IgD-negative memory B cell (primary cell): ENCODE data around the gene VAV2. TPM values are rescaled to one million over a fixed set of nuclear protein-coding genes. Genes with fewer than 3 reads are reported as not detected.
"Not testable (repeated sequence)": the region's sequence is repeated elsewhere in the genome, so short reads cannot be mapped to it uniquely, and the experiment has no call there.

Experiments
- H3K27ac Mint-ChIP-seq, 3 donors: one replicate each; pipeline ENCODE4 v1.8.0; 2020 to 2022; ENCODE audit warnings: mild to moderate bottlenecking in 3 of 3, mixed read lengths in 3 of 3, moderate library complexity in 1 of 3
- H3K27me3 Mint-ChIP-seq: one replicate; pipeline ENCODE4 v1.8.0; 2021; ENCODE audit warnings: mixed read lengths
- H3K36me3 Mint-ChIP-seq: one replicate; pipeline ENCODE4 v1.8.0; 2020; ENCODE audit warnings: mild to moderate bottlenecking, mixed read lengths
- H3K4me1 Mint-ChIP-seq, 3 donors: one replicate each; pipeline ENCODE4 v1.8.0; 2020 to 2022; ENCODE audit warnings: mixed read lengths in 3 of 3, mild to moderate bottlenecking in 1 of 3
- H3K4me3 Mint-ChIP-seq, 4 donors: one replicate each; pipeline ENCODE4 v1.8.0; 2020 to 2022; ENCODE audit warnings: mild to moderate bottlenecking in 4 of 4, mixed read lengths in 4 of 4, moderate library complexity in 3 of 4
- H3K9me3 Mint-ChIP-seq, 3 donors: one replicate each; pipeline ENCODE4 v1.8.0; 2020 to 2021; ENCODE audit warnings: mixed read lengths in 3 of 3, mild to moderate bottlenecking in 1 of 3
- polyA plus RNA-seq: library from polyadenylated mRNA; unstranded; fragments of 300-500 nt; fragmentation: Illumina TruSeq; gene quantifications from one replicate; pipeline ENCODE4 v1.2.3, GENCODE V29; 2021

The VAV2 gene
- polyA plus RNA-seq, 1 donor from 2014 or later = 28.7 TPM

DNA sequence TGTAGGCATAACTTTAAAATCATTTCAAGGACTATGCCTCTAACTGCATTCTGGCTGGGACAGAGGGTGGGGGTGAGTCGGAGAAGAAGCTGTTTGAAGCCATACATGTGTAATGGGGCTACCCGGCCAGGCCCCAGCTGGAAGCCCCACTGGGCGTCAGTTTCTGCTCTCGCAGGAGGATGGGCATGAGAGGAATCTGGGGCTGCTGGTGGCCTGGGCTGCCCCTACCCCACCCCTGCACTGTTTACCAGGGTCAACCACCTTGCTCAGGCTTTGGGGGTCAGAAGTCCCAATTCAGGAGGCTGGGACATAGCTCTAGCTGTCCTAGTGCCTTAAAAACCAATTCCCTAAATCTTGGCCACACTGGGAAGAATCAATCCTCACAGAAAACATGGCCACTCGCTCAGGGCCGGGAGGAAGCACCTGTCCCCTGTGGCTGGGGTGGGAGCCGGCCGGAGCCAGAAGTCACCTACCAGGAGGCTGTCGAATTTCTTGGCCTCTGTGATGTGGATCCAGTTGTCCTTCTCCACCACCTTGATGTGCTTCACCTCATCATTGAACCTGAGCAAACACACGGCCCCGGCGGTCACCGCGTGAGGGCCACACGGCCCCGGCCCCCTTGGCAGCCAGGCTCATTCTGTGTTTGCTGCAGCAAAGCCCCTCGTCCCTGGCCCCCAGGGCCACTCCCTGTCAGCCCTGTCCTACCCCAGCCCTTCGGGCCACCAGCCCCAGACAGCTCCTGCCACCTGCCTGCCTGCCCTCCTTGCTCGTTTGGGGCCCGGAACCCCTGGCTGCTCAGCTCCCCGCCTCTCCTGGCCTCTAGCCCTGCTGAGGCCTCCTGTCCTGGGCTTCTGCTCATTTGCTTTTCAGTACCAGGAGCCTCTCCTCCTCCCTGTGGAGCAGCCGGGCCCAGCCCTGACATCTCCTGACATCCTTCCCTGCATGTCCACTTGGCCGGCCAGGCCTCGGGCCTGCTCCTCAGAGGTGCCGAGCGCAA is 220.3 kb downstream of the VAV2 start:
- H3K36me3 Mint-ChIP-seq = peaks cover 19% of the 10 kb centered on the region
- H3K4me1 Mint-ChIP-seq = no peaks in the 10 kb centered on the region

DNA sequence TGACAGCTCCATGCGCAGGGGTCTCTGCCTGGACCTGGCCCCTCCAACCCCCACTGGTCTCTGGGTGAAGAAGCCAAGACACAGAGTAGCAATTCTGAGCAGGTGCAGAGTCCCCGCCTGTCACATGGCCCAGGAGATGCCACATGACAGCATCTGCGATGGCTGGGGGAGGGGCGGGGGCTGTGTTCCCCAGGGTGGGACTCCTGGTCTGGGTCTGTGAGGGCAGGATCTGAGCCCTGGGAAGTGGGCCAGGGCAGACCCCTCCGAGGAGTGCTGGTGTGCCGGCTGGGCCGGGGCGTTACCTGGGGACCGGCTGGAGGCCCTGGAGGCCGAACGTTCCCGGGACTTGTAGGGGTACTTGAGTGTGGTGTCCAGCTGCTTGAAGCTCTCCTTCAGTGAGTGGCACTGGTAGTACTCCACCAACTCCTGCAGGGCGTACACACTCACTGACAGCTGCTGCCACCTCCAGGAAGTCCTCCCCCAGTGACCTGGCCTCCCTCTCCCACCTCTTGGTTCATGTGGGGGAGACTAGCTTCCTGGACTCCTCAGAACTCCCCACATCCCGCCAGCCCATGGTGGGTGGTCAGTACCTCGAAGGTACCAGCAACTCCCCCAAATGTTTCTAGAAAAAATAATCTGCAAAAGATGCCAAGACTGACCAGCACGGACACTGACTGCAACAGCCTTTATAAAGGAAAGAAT is 221.9 kb downstream of the VAV2 start:
- peaks cover 0 to 2% (median 0%) of the 10 kb centered on the region in 3 donors for H3K9me3 Mint-ChIP-seq
- H3K27ac Mint-ChIP-seq = peak overlapping the region in 1 of 3 donors; percentile 53
- H3K4me1 Mint-ChIP-seq = no peaks in the 10 kb centered on the region
- H3K4me3 Mint-ChIP-seq = no peak overlapping the region
- no peaks in the 10 kb centered on the region for H3K27me3 Mint-ChIP-seq
- peaks cover 23% of the 10 kb centered on the region for H3K36me3 Mint-ChIP-seq

More for the DNA sequence above, 220.3 kb downstream of the VAV2 start:
- Mint-ChIP-seq H3K9me3 (peaks cover 0 to under 1% (median 0%) of the 10 kb centered on the region in 3 donors), H3K4me3 (no peak overlapping the region), H3K27ac (peak overlapping the region in 1 of 3 donors; percentile 35), H3K27me3 (no peaks in the 10 kb centered on the region)

DNA sequence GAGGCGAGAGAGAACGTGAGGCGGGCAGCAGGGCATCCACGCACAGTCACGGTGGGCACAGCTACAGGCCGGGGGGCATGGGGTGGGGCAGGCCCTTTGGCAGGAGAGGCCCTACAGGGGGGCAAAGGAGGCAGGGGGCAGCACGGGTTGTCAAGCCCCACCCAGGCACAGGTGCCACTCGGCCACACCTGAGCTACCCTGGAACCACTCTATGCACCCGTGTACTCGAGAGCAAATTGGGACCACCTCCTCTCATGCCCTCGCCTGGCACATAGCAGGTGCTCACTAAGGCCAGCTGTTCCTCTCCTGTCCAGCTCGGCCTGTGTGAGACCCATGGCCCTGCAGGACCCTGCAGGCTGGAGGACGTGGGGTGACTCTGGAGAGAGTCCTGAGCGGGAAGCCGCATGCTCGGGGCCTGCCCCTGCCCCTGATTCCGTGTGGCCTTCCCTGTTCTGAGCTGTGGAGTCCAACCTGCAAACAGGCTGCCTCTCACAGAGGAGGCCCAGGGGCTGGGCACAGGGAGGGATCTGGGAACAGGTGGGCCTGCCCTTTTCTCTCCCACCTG is 222.5 kb downstream of the VAV2 start:
- H3K27me3 Mint-ChIP-seq = no peaks in the 10 kb centered on the region
- peaks cover 21% of the 10 kb centered on the region for H3K36me3 Mint-ChIP-seq
- no peak overlapping the region for H3K4me3 Mint-ChIP-seq
- H3K27ac Mint-ChIP-seq = no peak overlapping the region
- no peaks in the 10 kb centered on the region for H3K4me1 Mint-ChIP-seq
- H3K9me3 Mint-ChIP-seq = peaks cover 0 to 2% (median 0%) of the 10 kb centered on the region in 3 donors

DNA sequence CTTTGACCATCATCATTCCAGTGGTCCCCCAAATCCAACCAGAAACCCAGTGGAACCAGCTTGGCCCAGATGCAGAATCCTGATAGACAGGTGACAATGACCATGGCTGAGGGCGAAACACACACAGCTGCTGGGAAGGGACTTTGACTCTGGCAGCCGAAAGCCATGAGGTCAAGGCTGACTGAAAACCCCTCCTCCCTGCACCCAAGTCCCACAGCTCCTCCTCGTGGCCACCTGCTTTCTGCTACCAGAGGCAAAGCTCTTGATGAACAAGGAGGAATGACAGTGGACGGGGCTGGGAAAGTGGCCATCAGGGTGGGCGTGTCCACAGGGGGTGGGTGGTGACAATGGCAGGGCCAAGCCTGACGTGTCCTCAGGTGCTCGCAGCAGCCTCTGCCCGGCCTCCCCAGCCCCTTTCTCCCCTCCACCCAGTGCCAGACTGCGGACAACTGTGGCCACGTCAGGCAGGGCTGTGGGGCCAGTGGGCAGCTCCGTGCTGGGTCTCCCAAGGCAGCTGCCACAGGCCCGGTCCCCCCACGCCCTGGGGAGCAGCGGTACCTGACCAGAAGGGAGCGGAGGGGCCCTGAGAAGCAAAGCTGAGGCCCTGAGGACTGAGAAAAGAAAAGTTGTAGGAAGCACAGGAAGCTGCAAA is 223.1 kb downstream of the VAV2 start:
- no peak overlapping the region for H3K27ac Mint-ChIP-seq
- H3K9me3 Mint-ChIP-seq = peaks cover 0 to 2% (median 0%) of the 10 kb centered on the region in 3 donors
- no peaks in the 10 kb centered on the region for H3K27me3 Mint-ChIP-seq
- H3K36me3 Mint-ChIP-seq = peaks cover 21% of the 10 kb centered on the region
- no peak overlapping the region for H3K4me3 Mint-ChIP-seq
- no peaks in the 10 kb centered on the region for H3K4me1 Mint-ChIP-seq

DNA sequence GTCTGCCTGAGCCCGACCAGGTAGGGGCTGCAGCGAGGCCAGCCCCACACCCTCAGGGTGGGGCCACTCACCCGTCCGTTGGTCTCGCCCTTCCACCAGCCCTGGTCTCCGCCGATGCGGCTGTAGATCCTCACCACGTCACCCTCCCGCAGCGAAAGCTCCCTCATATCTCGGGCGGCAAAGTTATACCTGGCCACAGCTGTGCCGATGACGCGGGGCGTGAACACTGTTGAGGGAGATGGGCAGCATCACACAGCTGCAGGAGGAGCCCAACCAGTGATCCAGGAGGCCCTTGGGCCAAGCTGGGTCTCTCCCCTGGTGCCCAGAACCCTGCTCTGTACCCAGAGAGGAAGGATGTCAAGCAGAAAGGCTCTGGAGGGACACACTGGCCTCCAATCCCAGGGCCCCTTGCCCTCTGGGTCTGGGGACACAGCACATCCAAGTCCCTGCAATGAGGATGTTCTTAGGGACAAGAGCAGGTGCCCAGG is 223.7 kb downstream of the VAV2 start:
- H3K9me3 Mint-ChIP-seq = peaks cover 0 to 2% (median 0%) of the 10 kb centered on the region in 3 donors
- no peak overlapping the region for H3K4me3 Mint-ChIP-seq
- peaks cover 21% of the 10 kb centered on the region for H3K36me3 Mint-ChIP-seq
- no peaks in the 10 kb centered on the region for H3K4me1 Mint-ChIP-seq
- H3K27ac Mint-ChIP-seq = no peak overlapping the region
- no peaks in the 10 kb centered on the region for H3K27me3 Mint-ChIP-seq

DNA sequence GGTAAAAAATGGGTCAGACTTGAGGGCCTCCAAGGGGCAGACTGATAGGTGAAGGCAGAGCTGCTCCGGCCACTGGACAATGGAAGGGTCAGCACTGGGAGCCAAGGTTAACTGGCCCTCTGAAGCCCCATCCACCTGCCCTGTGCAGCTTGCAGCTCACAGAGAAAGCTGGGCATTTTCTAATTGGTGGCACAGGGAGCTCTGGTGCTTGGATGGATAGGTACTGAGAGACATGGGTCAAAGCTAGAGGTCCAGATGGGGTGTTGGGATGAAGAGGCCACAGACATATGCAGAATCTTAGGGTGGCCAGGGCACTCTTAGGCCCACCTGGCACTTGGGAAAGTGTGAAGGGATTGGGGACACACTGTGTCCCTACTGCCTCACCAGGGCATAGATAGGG is 224.5 kb downstream of the VAV2 start:
- Mint-ChIP-seq H3K9me3 (peaks cover 0 to 2% (median 0%) of the 10 kb centered on the region in 3 donors), H3K27ac (no peak overlapping the region), H3K36me3 (peaks cover 20% of the 10 kb centered on the region), H3K4me3 (no peak overlapping the region), H3K4me1 (no peaks in the 10 kb centered on the region), H3K27me3 (no peaks in the 10 kb centered on the region)

DNA sequence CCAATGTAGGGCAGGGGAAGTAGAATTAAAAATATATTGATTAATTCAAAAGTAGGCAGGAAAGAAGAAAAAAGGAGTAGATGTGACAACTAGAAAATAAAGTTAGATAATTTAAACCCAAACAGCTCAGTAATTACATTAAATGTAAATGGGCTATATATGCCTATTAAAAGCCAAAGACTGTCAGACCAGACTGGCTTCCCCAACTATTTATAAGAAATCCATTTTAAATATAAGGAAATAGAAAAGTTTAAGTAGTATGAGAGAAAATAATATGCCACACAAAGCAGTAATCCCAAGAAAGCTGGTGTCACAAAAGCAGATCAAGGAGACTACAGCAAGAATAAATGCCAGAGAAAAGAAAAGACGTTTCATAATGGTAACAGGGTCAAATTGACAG is 225.1 kb downstream of the VAV2 start:
- Mint-ChIP-seq H3K9me3 (peaks cover 0 to 2% (median 0%) of the 10 kb centered on the region in 3 donors), H3K36me3 (peaks cover 20% of the 10 kb centered on the region), H3K4me1 (no peaks in the 10 kb centered on the region), H3K4me3 (no peak overlapping the region), H3K27me3 (no peaks in the 10 kb centered on the region), H3K27ac (peak overlapping the region in 1 of 3 donors; percentile 39)

DNA sequence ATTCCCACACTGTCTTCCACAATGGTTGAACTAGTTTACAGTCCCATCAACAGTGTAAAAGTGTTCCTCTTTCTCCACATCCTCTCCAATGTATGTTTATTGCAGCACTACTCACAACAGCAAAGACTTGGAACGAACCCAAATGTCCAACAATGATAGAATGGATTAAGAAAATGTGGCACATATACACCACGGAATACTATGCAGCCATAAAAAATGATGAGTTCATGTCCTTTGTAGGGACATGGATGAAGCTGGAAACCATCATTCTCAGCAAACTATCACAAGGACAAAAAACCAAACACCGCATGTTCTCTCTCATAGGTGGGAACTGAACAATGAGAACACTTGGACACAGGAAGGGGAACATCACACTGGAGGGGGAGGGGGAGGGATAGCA is 225.9 kb downstream of the VAV2 start:
- H3K9me3 Mint-ChIP-seq, H3K4me1 Mint-ChIP-seq, H3K27me3 Mint-ChIP-seq, H3K4me3 Mint-ChIP-seq: not testable (repeated sequence)
- Mint-ChIP-seq H3K36me3 (peaks cover 20% of the 10 kb centered on the region), H3K27ac (peak overlapping the region in 1 of 3 donors; percentile 35)

DNA sequence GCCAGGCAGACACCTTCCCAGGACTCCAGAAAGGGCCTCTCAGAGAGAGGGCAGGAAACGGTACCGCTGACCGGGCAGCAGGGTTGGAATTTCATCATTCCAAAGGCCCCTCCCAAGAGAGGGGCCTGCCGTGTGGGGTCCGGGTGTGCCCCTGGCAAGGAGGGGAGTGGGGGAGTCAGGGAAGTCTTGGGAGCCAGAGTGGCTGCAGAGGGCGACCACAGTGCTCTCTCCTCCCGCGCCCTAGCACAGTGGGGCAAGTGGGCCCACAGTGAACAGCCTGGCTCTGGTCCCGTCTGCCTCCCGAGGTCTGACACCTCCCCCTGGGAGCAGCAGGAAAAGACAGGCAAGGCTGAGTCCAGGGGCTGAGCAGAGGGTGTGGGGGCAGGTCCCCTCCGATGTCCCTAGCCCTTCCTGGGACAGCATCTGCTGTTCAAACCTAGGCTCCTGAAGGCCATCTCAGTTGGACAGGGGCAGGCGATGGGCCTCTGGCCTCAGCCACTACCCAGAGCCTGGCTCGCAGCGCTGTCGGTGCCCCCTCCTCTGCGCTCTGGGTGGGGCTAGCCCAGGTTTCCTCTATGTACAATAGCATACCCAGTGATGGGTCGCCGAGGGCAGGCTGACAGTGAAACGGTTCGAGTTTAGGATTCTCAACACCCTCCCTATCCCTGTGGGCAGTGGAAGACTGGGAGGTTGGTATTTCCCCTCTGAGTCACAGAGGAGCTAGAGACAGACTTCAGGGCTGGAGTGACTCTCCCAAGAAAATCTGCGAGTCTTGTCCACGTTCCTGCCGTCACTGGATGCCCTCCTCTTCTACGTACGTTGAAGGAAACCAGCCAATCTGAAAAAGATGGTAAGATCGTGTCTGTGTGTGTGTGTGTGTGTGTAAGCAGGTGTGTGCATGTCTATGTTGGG is 228.6 kb downstream of the VAV2 start:
- Mint-ChIP-seq H3K4me1 (no peaks in the 10 kb centered on the region), H3K36me3 (peaks cover 16% of the 10 kb centered on the region)

DNA sequence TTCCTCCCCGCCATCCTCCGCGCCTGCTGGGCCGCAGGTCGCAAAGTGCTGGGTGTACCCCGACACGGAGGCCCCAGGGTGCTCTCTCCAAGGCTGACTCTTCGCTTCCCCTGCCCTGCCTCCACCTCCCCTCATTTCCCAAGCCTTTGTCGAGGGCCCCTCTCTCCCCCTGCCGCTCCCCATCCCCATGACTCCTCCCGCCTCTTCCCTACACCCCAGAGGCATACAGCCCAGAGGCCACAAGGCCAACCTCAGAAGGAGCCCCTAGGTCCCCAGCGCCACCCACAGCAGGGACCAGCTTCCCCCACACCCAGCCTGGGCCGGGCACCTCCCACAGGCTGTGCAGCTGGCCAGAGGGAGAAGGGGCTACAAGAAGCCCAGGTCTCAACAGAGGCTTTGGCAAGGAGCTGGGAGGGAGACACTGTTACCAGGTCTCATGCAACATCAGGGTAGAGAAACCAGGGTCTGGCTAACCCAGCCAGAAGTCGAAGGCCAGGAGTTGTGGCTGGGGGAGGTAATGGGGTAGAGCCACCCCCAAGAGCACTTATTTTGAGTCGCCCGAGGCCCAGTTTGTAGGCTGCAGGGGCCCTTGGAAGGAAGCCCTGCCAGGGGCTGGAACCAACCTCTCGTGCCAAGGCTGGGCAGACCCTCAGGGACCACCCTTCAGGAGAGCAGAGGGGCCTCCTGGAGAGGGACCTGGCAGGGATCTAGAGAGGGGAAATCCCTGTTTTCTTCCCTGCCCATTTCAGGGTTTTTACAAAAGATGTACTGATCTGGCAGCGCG is 229.4 kb downstream of the VAV2 start:
- Mint-ChIP-seq H3K27ac (peak overlapping the region in 1 of 3 donors; percentile 67), H3K4me1 (no peaks in the 10 kb centered on the region), H3K9me3 (peaks cover 0 to 2% (median 0%) of the 10 kb centered on the region in 3 donors), H3K36me3 (peaks cover 11% of the 10 kb centered on the region), H3K27me3 (no peaks in the 10 kb centered on the region), H3K4me3 (no peak overlapping the region)

More for the DNA sequence above, 228.6 kb downstream of the VAV2 start:
- Mint-ChIP-seq H3K27ac (no peak overlapping the region), H3K9me3 (peaks cover 0 to 2% (median 0%) of the 10 kb centered on the region in 3 donors), H3K27me3 (no peaks in the 10 kb centered on the region), H3K4me3 (no peak overlapping the region)

DNA sequence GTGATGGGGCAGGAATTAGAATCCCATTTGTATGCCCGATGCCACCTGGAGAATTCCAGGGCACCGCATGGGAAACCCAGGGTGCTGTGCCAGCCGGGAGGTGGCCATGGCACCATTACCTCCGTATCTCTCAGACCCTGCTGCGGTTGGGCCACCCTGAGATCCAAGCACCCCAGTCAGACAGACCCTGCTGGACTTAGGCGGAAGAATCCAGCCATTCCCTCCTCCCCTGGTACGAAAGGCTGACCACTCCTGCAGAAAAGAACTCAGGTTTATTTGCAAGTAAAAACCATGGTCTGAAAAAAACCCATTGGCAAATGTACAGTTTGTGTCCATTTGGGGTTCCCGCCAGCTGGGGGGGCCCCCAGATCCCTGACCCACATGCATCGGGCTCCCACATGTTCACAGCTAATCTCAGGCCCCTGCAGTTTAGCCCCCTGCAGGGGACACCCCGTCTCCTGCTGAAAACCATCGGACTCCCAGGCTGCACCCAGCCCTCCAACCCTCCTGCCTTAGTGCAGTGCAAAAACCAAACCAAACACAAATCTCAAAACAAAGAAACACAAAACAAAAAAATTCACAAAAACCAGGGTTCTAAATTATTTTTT is 230.4 kb downstream of the VAV2 start:
- H3K4me3 Mint-ChIP-seq = no peak overlapping the region
- H3K36me3 Mint-ChIP-seq = peaks cover 6% of the 10 kb centered on the region
- peaks cover 0 to 1% (median 0%) of the 10 kb centered on the region in 3 donors for H3K9me3 Mint-ChIP-seq
- no peaks in the 10 kb centered on the region for H3K27me3 Mint-ChIP-seq
- no peaks in the 10 kb centered on the region for H3K4me1 Mint-ChIP-seq
- H3K27ac Mint-ChIP-seq = peak overlapping the region in 2 of 3 donors; percentile 39 to 67

DNA sequence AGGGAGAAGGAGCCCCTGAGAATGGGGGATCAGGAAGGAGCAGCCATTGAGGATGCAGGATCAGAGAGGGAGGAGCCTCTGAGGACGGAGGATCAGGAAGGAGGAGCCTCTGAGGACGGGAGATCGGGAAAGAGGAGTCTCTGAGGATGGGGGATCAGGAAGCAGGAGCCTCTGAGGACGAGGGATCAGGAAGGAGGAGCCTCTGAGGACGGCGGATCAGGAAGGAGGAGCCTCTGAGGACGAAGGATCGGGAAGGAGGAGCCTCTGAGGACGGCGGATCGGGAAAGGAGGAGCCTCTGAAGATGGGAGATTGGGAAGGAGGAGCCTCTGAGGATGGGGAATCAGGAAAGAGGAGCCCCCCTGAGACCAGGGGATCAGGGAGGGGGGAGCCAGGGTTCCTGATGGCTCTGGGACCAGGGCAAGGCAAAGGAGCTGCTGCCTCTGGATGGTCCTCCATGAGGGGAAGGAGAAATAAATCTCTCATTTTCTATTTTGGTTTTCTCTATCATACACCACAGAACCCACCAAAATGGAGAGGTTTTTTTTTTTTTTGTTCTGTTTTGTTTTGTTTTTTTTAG is 231.3 kb downstream of the VAV2 start:
- H3K27ac Mint-ChIP-seq = no peak overlapping the region
- no peaks in the 10 kb centered on the region for H3K9me3 Mint-ChIP-seq
- H3K27me3 Mint-ChIP-seq = no peaks in the 10 kb centered on the region
- no peak overlapping the region for H3K4me3 Mint-ChIP-seq
- peaks cover 0 to 1% (median 0%) of the 10 kb centered on the region in 3 donors for H3K4me1 Mint-ChIP-seq
- peaks cover 3% of the 10 kb centered on the region for H3K36me3 Mint-ChIP-seq
